ENCODE measurements around the gene PRDX1.

DNA sequence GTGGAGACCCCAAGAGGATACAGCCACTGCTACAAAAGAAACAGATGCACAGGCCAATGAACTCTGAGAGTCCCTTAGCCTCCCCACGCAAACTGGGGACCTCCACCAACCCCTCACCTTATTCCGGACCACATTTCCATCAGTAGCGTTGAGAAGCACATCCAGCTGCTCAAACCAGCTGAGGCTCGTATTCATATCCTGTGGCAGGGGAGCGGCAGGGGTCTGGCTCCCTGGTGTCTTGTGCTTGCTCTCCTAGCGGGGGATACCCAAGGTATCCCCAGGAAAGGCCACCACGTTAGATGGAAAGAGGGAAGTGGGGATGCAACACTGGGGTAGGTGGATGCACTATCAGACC lies 22.3 kb downstream of the PRDX1 start:
- TF ChIP-seq CTCF (IDR thresholded peaks at IDR 0.05) (no peak), POLR2A (IDR thresholded peaks at IDR 0.05; ENCODE audit: low read length) (no peak), SREBF2 (IDR thresholded peaks at IDR 0.05) (no peak), NR3C1 (IDR thresholded peaks at IDR 0.05) (no peak), EP300 (IDR thresholded peaks at IDR 0.05) (no peak), TP53 (CRISPR knock-in tag; IDR thresholded peaks at IDR 0.05) (no peak), ZC3H11A (IDR thresholded peaks at IDR 0.05) (no peak), RCOR1 (IDR thresholded peaks at IDR 0.05; ENCODE audit: low read depth, low read length) (no peak), RAD21 (conservative IDR thresholded peaks at IDR 0.05 in 1 of 2, IDR thresholded peaks at IDR 0.05 in 1 of 2) (no peak), MAFK (IDR thresholded peaks at IDR 0.05; ENCODE audit: partially characterized antibody) (no peak), BHLHE40 (IDR thresholded peaks at IDR 0.05; ENCODE audit: low read depth, low read length) (no peak), GATA3 (IDR thresholded peaks at IDR 0.05; ENCODE audit: borderline replicate concordance) (no peak)
- TF ChIP-seq, protein P1, sequence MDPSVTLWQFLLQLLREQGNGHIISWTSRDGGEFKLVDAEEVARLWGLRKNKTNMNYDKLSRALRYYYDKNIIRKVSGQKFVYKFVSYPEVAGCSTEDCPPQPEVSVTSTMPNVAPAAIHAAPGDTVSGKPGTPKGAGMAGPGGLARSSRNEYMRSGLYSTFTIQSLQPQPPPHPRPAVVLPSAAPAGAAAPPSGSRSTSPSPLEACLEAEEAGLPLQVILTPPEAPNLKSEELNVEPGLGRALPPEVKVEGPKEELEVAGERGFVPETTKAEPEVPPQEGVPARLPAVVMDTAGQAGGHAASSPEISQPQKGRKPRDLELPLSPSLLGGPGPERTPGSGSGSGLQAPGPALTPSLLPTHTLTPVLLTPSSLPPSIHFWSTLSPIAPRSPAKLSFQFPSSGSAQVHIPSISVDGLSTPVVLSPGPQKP (IDR thresholded peaks at IDR 0.05; ENCODE audit: low read depth, low read length): no peak
- TF ChIP-seq, protein P2, sequence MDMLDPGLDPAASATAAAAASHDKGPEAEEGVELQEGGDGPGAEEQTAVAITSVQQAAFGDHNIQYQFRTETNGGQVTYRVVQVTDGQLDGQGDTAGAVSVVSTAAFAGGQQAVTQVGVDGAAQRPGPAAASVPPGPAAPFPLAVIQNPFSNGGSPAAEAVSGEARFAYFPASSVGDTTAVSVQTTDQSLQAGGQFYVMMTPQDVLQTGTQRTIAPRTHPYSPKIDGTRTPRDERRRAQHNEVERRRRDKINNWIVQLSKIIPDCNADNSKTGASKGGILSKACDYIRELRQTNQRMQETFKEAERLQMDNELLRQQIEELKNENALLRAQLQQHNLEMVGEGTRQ (IDR thresholded peaks at IDR 0.05): no peak

All from A549 (cell line).